H1 (cell line): ENCODE data around the gene ATP6V0A1. TPM values are rescaled to one million over a fixed set of nuclear protein-coding genes. Genes with fewer than 3 reads are reported as not detected.

Source experiments
- CTCF ChIA-PET: fragments of 300-600 bp; sonication (Branson Sonifier 250); formaldehyde crosslinking; loops from one replicate; lab custom pipeline; 2021; ENCODE audit not compliant: partially characterized antibody; lab: Charles Lee
- POLR2A ChIA-PET: fragments of 300-600 bp; sonication (Branson Sonifier 250); formaldehyde crosslinking; loops from one replicate; lab custom pipeline; 2021; ENCODE audit warnings: inconsistent platforms; ENCODE audit not compliant: partially characterized antibody; lab: Charles Lee
- DNase-seq, 2 experiments: peaks; one replicate each; pipeline versions ENCODE4 v3.0.0 to v3.0.0-alpha.2; 2010 to 2022; ENCODE audit warnings: low spot score in 2 of 2, low read depth in 1 of 2, mixed read lengths in 1 of 2
- FAIRE-seq: peaks from 2 replicates; lab custom pipeline; 2011; peaks lifted over from hg19 to GRCh38; lab: Jason Lieb, UNC
- H2AFZ ChIP-seq: 2 replicates; pipeline ENCODE4 v1.8.1; 2012; ENCODE audit warnings: low read length, inconsistent platforms
- H2AK5ac ChIP-seq: 2 replicates; pipeline ENCODE4 v1.6.1; 2013; ENCODE audit warnings: low read depth, low read length
- H2BK120ac ChIP-seq: replicated peaks from 2 replicates; pipeline ENCODE3; 2013; ENCODE audit warnings: low read depth, low read length, inconsistent platforms
- H2BK12ac ChIP-seq: 2 replicates; pipeline ENCODE4 v1.6.1; 2013; ENCODE audit warnings: low read depth, low read length
- H2BK15ac ChIP-seq: 2 replicates; pipeline ENCODE4 v1.6.1; 2013; ENCODE audit warnings: low read length
- H2BK20ac ChIP-seq: 2 replicates; pipeline ENCODE4 v1.6.1; 2013; ENCODE audit warnings: low read length
- H2BK5ac ChIP-seq: 2 replicates; pipeline ENCODE4 v1.6.1; 2013; ENCODE audit warnings: low read depth, low read length
- H3K14ac ChIP-seq: 2 replicates; pipeline ENCODE4 v1.6.1; 2013; ENCODE audit warnings: inconsistent platforms; ENCODE audit not compliant: insufficient read length
- H3K18ac ChIP-seq: 2 replicates; pipeline ENCODE4 v1.6.1; 2013; ENCODE audit warnings: low read length; ENCODE audit errors: extremely low read depth
- H3K23ac ChIP-seq: 2 replicates; pipeline ENCODE4 v1.6.1; 2013; ENCODE audit warnings: inconsistent platforms; ENCODE audit not compliant: insufficient read length
- H3K23me2 ChIP-seq: 2 replicates; pipeline ENCODE4 v1.6.1; 2013; ENCODE audit warnings: low read depth, low read length
- H3K27ac ChIP-seq: 2 replicates; pipeline ENCODE4 v1.6.1; 2011; ENCODE audit warnings: low read depth, low read length, inconsistent platforms
- H3K27me3 ChIP-seq, 4 experiments: replicated peaks in 1 of 4; 1 replicate in 1 of 4; 2 replicates in 3 of 4; pipeline versions ENCODE4 v1.6.1 to v1.8.1; 2011 to 2013; ENCODE audit warnings: low read length in 3 of 4, mild to moderate bottlenecking in 3 of 4, inconsistent platforms in 2 of 4, mixed read lengths in 2 of 4, moderate library complexity in 1 of 4; ENCODE audit not compliant: control insufficient read depth in 3 of 4, insufficient read depth in 3 of 4; ENCODE audit errors: extremely low read depth in 1 of 4
- H3K36me3 ChIP-seq, 4 experiments: 2 replicates each; pipeline versions ENCODE4 v1.6.1 to v1.8.1; 2011 to 2013; ENCODE audit warnings: mild to moderate bottlenecking in 4 of 4, low read length in 3 of 4, moderate library complexity in 2 of 4, control low read depth in 1 of 4, inconsistent platforms in 1 of 4; ENCODE audit not compliant: insufficient read depth in 4 of 4, control insufficient read depth in 2 of 4
- H3K4ac ChIP-seq: replicated peaks from 2 replicates; pipeline ENCODE3; 2013; ENCODE audit warnings: low read length, low read depth, mixed read lengths, inconsistent platforms; ENCODE audit not compliant: insufficient read length
- H3K4me1 ChIP-seq, 4 experiments: replicated peaks in 1 of 4; 1 replicate in 1 of 4; 2 replicates in 3 of 4; pipeline versions ENCODE4 v1.6.1 to v1.8.1; 2011 to 2013; ENCODE audit warnings: low read length in 3 of 4, inconsistent platforms in 2 of 4, mixed read lengths in 1 of 4; ENCODE audit not compliant: insufficient read depth in 4 of 4, control insufficient read depth in 3 of 4
- H3K4me2 ChIP-seq, 2 experiments: 2 replicates each; pipeline versions ENCODE4 v1.6.1 to v1.8.1; 2011 to 2013; ENCODE audit warnings: low read depth in 2 of 2, low read length in 2 of 2, control low read depth in 1 of 2, inconsistent platforms in 1 of 2, mild to moderate bottlenecking in 1 of 2; ENCODE audit not compliant: insufficient read depth in 1 of 2
- H3K4me3 ChIP-seq, 4 experiments: fragments of 200-600, 300-600 bp in 1 of 4; sonication (generic), shearing (Covaris generic), sonication (Bioruptor Twin) in 1 of 4; 2 replicates each; pipeline versions ENCODE4 v1.5.1 to v1.8.1; 2011 to 2016; ENCODE audit warnings: low read length in 4 of 4, low read depth in 3 of 4, control low read depth in 2 of 4, inconsistent platforms in 2 of 4, mild to moderate bottlenecking in 2 of 4, mixed read lengths in 1 of 4, moderate library complexity in 1 of 4; ENCODE audit not compliant: insufficient read depth in 2 of 4; ENCODE audit errors: extremely low read depth in 1 of 4
- H3K56ac ChIP-seq: replicated peaks from 2 replicates; pipeline ENCODE3; 2013; ENCODE audit warnings: low read depth, mild to moderate bottlenecking, mixed read lengths, low read length, inconsistent platforms; ENCODE audit not compliant: insufficient read length
- H3K79me1 ChIP-seq: 2 replicates; pipeline ENCODE4 v1.6.1; 2013; ENCODE audit warnings: low read depth, low read length, control low read depth
- H3K79me2 ChIP-seq, 2 experiments: 2 replicates each; pipeline versions ENCODE4 v1.6.1 to v1.8.1; 2012 to 2013; ENCODE audit warnings: low read length in 2 of 2, mild to moderate bottlenecking in 2 of 2, inconsistent platforms in 1 of 2; ENCODE audit not compliant: insufficient read depth in 2 of 2, control insufficient read depth in 1 of 2
- H3K9ac ChIP-seq, 4 experiments: replicated peaks in 1 of 4; 1 replicate in 1 of 4; 2 replicates in 3 of 4; pipeline versions ENCODE4 v1.6.1 to v1.8.1; 2011 to 2013; ENCODE audit warnings: low read depth in 3 of 4, low read length in 3 of 4, control low read depth in 2 of 4, mild to moderate bottlenecking in 2 of 4, moderate library complexity in 2 of 4, inconsistent platforms in 1 of 4; ENCODE audit errors: extremely low read depth in 1 of 4
- H3K9me3 ChIP-seq, 2 experiments: 2 replicates each; pipeline versions ENCODE4 v1.6.1 to v1.8.1; 2012 to 2013; ENCODE audit warnings: mild to moderate bottlenecking in 2 of 2, moderate library complexity in 2 of 2, control low read depth in 1 of 2, inconsistent platforms in 1 of 2, low read depth in 1 of 2, low read length in 1 of 2, mixed read lengths in 1 of 2; ENCODE audit not compliant: insufficient read depth in 2 of 2
- H4K20me1 ChIP-seq, 2 experiments: replicated peaks in 1 of 2; 2 replicates each; pipeline versions ENCODE3 to v1.8.1; 2011 to 2013; ENCODE audit warnings: inconsistent platforms in 2 of 2, low read length in 2 of 2, mild to moderate bottlenecking in 1 of 2; ENCODE audit not compliant: insufficient read depth in 2 of 2, control insufficient read depth in 1 of 2
- H4K5ac ChIP-seq: 2 replicates; pipeline ENCODE4 v1.6.1; 2013; ENCODE audit warnings: low read length, low read depth, mixed read lengths, inconsistent platforms; ENCODE audit not compliant: insufficient read length
- H4K8ac ChIP-seq: 2 replicates; pipeline ENCODE4 v1.8.0; 2013; ENCODE audit warnings: mild to moderate bottlenecking, moderate library complexity, low read length, inconsistent platforms; ENCODE audit not compliant: insufficient read depth; ENCODE audit errors: extremely low read depth
- H4K91ac ChIP-seq: replicated peaks from 2 replicates; pipeline ENCODE3; 2013; ENCODE audit warnings: low read length, mixed read lengths, inconsistent platforms; ENCODE audit not compliant: insufficient read length
- CEBPB ChIP-seq: IDR thresholded peaks from 2 replicates; pipeline ENCODE4 v1.6.1; 2012; ENCODE audit warnings: low read depth, low read length
- EGR1 ChIP-seq: IDR thresholded peaks from 2 replicates; pipeline ENCODE4 v1.6.1; 2011; ENCODE audit warnings: low read depth, low read length, borderline replicate concordance
- HDAC6 ChIP-seq: IDR thresholded peaks from one replicate; pipeline ENCODE4 v1.7.1; 2012; ENCODE audit warnings: low read depth, mild to moderate bottlenecking, inconsistent platforms, low read length, moderate library complexity
- MAFK ChIP-seq: IDR thresholded peaks from 2 replicates; pipeline ENCODE4 v1.6.1; 2012; ENCODE audit warnings: low read depth, mild to moderate bottlenecking, improper control_type of control experiment, low read length
- POLR2AphosphoS5 ChIP-seq: IDR thresholded peaks from 2 replicates; pipeline ENCODE4 v1.6.1; 2011; ENCODE audit warnings: low read depth, low read length
- RBBP5 ChIP-seq: IDR thresholded peaks from 2 replicates; pipeline ENCODE4 v1.7.1; 2012; ENCODE audit warnings: low read depth, mild to moderate bottlenecking, inconsistent platforms, low read length, moderate library complexity, borderline replicate concordance
- RFX5 ChIP-seq: IDR thresholded peaks from 2 replicates; pipeline ENCODE4 v1.6.1; 2011; ENCODE audit warnings: low read depth, low read length, improper control_type of control experiment, borderline replicate concordance
- SIRT6 ChIP-seq: IDR thresholded peaks from one replicate; pipeline ENCODE4 v1.7.1; 2012; ENCODE audit warnings: low read length, inconsistent platforms
- SP2 ChIP-seq: IDR thresholded peaks from 2 replicates; pipeline ENCODE4 v1.6.1; 2012; ENCODE audit warnings: mild to moderate bottlenecking, low read length, inconsistent platforms
- SUZ12 ChIP-seq: fragments of 200-600 bp; sonication (generic); IDR thresholded peaks from 2 replicates; pipeline ENCODE4 v1.6.1; 2012; ENCODE audit warnings: mild to moderate bottlenecking, inconsistent platforms, low read length, moderate library complexity, mixed read lengths
- TAF1 ChIP-seq: IDR thresholded peaks from 2 replicates; pipeline ENCODE4 v1.6.1; 2011; ENCODE audit warnings: mild to moderate bottlenecking, low read depth, low read length
- TEAD4 ChIP-seq: IDR thresholded peaks from 2 replicates; pipeline ENCODE4 v1.6.1; 2012; ENCODE audit warnings: low read depth, low read length, inconsistent platforms, mixed read lengths
- WGBS, 2 experiments: shearing (Covaris generic) in 1 of 2; methylation state at CpG; one replicate each; pipeline versions ENCODE4 v1.1.6 to v1.1.7; 2013 to 2015; ENCODE audit warnings: low lambda C conversion rate in 2 of 2, mixed read lengths in 2 of 2, inconsistent platforms in 1 of 2, low coverage in 1 of 2, missing lambda C conversion rate in 1 of 2; ENCODE audit not compliant: insufficient replicate concordance in 2 of 2, insufficient coverage in 1 of 2, insufficient read length in 1 of 2; ENCODE audit errors: extremely low coverage in 1 of 2, missing lambda C conversion rate in 1 of 2; 5-methylcytosine and 5-hydroxymethylcytosine counted together
- polyA plus RNA-seq, 7 experiments: library from polyadenylated mRNA; depleted of rRNA in 3 of 7; stranded (reverse) in 5 of 7; unstranded in 2 of 7; fragments of >200 nt in 5 of 7; fragments of 200-250 nt in 2 of 7; gene quantifications; 1 replicate in 5 of 7; 2 replicates in 1 of 7; 4 replicates in 1 of 7; pipeline versions ENCODE4 v1.2.1 to v1.2.3, GENCODE V29; 2011 to 2013; ENCODE audit warnings: missing spikeins in 2 of 7, mixed read lengths in 2 of 7
- total RNA-seq: library from RNA; stranded (reverse); fragmentation: NEBNext Ultra II Directional; extraction: Animal tissue kit (Norgen Biotek cat#: 25700); gene quantifications from 2 replicates; pipeline ENCODE4 v1.2.1, GENCODE V29; 2021
- TF ChIP-seq, protein P1 (sequence below), 3 experiments: IDR thresholded peaks; 1 replicate in 2 of 3; 2 replicates in 1 of 3; pipeline versions ENCODE4 v1.5.1 to v1.6.1; 2011; ENCODE audit warnings: low read length in 3 of 3, mild to moderate bottlenecking in 3 of 3, inconsistent platforms in 2 of 3, low read depth in 1 of 3, moderate library complexity in 1 of 3; ENCODE audit not compliant: insufficient read depth in 1 of 3; ENCODE audit errors: control extremely low read depth in 1 of 3

ATP6V0A1 gene
- total and polyA plus RNA-seq, 2 of the 8 experiments (the other 6 are each of a cell fraction or from before 2014, with no cell fraction given) = 55.3 to 63.4 TPM

DNA sequence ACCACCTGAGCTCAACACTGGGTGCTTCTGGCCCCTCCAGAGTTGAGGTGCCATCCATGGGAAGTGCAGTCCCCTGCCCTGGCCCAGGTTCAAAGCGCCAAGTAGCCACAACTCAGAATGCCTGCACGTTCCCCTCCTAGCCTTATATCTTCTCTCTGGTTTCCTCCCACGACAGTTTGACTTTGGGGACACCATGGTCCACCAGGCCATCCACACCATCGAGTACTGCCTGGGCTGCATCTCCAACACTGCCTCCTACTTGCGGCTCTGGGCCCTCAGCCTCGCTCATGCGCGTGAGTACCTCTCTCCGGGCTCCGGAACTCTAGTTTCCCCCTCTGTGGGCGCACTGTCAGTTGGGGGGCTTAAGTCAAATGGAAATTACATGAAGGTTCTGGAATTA is 55.0 kb downstream of the ATP6V0A1 start:
- no peak overlapping the region for H3K27ac ChIP-seq
- H3K27me3 ChIP-seq = no peaks in the 10 kb centered on the region; a peak in 3 of 7 replicates
- H2BK15ac ChIP-seq = no peak overlapping the region
- H3K4me2 ChIP-seq = no peak overlapping the region
- no peak overlapping the region for H3K4me3 ChIP-seq
- H3K79me1 ChIP-seq = no peaks in the 10 kb centered on the region
- no peaks in the 10 kb centered on the region for H3K79me2 ChIP-seq
- no peaks in the 10 kb centered on the region for H3K9me3 ChIP-seq
- H3K56ac ChIP-seq = no peak overlapping the region
- no peak overlapping the region for H2BK5ac ChIP-seq
- H3K4ac ChIP-seq = no peak overlapping the region
- H2BK20ac ChIP-seq = no peak overlapping the region
- peaks cover 0 to under 1% (median 0%) of the 10 kb centered on the region in 4 experiments; a peak in 1 of 7 replicates for H3K4me1 ChIP-seq
- peaks cover 0 to 13% (median 5%) of the 10 kb centered on the region in 4 experiments; a peak in 3 of 8 replicates for H3K36me3 ChIP-seq
- H2BK120ac ChIP-seq = no peak overlapping the region
- no peak overlapping the region for H2AK5ac ChIP-seq
- H3K18ac ChIP-seq = no peak overlapping the region
- ChIA-PET POLR2A (interaction anchor here (0.9 to 1.6 kb wide), 2 partner anchors 14 to 202 kb away, joined by 6 to 7 read pairs; no protein-coding TSS in a partner anchor), CTCF (interaction anchor here (0.9 to 2.5 kb wide), 8 partner anchors 8 to 201 kb away, joined by 3 to 10 read pairs (median 6); no protein-coding TSS in a partner anchor)
- no peak overlapping the region for H4K5ac ChIP-seq
- H3K14ac ChIP-seq = no peak overlapping the region
- no peak overlapping the region for H4K8ac ChIP-seq
- FAIRE-seq (no peak), DNase-seq (no peak)
- no peak overlapping the region for H4K91ac ChIP-seq
- no peak overlapping the region for H3K9ac ChIP-seq
- H2AFZ ChIP-seq = no peak overlapping the region
- no peak overlapping the region for H2BK12ac ChIP-seq
- 97% methylated on average over 11 of the region's 11 CpGs; no CpG with 5 or more reads in 1 of the 2 experiments for WGBS, 2 experiments
- H3K23ac ChIP-seq = no peak overlapping the region
- H3K23me2 ChIP-seq = no peaks in the 10 kb centered on the region
- peaks cover 1 to 2% of the 10 kb centered on the region in 2 experiments for H4K20me1 ChIP-seq
- no peak for TF ChIP-seq SIRT6
- TF ChIP-seq CEBPB = no peak
- no peak for TF ChIP-seq SUZ12
- no peak for TF ChIP-seq MAFK
- TF ChIP-seq EGR1 = no peak
- TF ChIP-seq, protein P1, sequence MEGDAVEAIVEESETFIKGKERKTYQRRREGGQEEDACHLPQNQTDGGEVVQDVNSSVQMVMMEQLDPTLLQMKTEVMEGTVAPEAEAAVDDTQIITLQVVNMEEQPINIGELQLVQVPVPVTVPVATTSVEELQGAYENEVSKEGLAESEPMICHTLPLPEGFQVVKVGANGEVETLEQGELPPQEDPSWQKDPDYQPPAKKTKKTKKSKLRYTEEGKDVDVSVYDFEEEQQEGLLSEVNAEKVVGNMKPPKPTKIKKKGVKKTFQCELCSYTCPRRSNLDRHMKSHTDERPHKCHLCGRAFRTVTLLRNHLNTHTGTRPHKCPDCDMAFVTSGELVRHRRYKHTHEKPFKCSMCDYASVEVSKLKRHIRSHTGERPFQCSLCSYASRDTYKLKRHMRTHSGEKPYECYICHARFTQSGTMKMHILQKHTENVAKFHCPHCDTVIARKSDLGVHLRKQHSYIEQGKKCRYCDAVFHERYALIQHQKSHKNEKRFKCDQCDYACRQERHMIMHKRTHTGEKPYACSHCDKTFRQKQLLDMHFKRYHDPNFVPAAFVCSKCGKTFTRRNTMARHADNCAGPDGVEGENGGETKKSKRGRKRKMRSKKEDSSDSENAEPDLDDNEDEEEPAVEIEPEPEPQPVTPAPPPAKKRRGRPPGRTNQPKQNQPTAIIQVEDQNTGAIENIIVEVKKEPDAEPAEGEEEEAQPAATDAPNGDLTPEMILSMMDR (IDR thresholded peaks at IDR 0.05; ENCODE audit: control extremely low read depth in 1 of 3, insufficient read depth in 1 of 3, low read depth in 1 of 3, low read length in 3 of 3) = no peak
- no peak for TF ChIP-seq TEAD4
- no peak for TF ChIP-seq SP2
- no peak for TF ChIP-seq HDAC6
- no peak for TF ChIP-seq RBBP5
- no peak for TF ChIP-seq POLR2AphosphoS5
- TF ChIP-seq TAF1 = no peak
- no peak for TF ChIP-seq RFX5
